Endothelial cell (in vitro differentiated cells): ENCODE data around the gene JSRP1. TPM values are rescaled to one million over a fixed set of nuclear protein-coding genes. Genes with fewer than 3 reads are reported as not detected.

Experiments used
- DNase-seq: peaks from one replicate; pipeline ENCODE4 v3.0.0; 2021; ENCODE audit warnings: low spot score
- H3K27ac Mint-ChIP-seq: one replicate; pipeline ENCODE4 v1.8.0; 2021; ENCODE audit warnings: mixed read lengths, inconsistent platforms; ENCODE audit not compliant: unreplicated experiment
- H3K27me3 Mint-ChIP-seq: one replicate; pipeline ENCODE4 v1.8.0; 2021; ENCODE audit warnings: mild to moderate bottlenecking, moderate library complexity, mixed read lengths, inconsistent platforms; ENCODE audit not compliant: unreplicated experiment
- H3K36me3 Mint-ChIP-seq: one replicate; pipeline ENCODE4 v1.8.0; 2021; ENCODE audit warnings: mild to moderate bottlenecking, low read depth, mixed read lengths, inconsistent platforms; ENCODE audit not compliant: unreplicated experiment
- H3K4me1 Mint-ChIP-seq: one replicate; pipeline ENCODE4 v1.8.0; 2021; ENCODE audit warnings: mild to moderate bottlenecking, mixed read lengths, inconsistent platforms; ENCODE audit not compliant: unreplicated experiment
- H3K4me3 Mint-ChIP-seq: one replicate; pipeline ENCODE4 v1.8.0; 2021; ENCODE audit warnings: mild to moderate bottlenecking, mixed read lengths, inconsistent platforms; ENCODE audit not compliant: unreplicated experiment
- H3K9me3 Mint-ChIP-seq: one replicate; pipeline ENCODE4 v1.8.0; 2021; ENCODE audit warnings: mixed read lengths, inconsistent platforms; ENCODE audit not compliant: unreplicated experiment
- total RNA-seq: library from RNA; stranded (reverse); fragmentation: NEBNext Ultra II Directional; extraction: Animal tissue kit (Norgen Biotek cat#: 25700); gene quantifications from one replicate; pipeline ENCODE4 v1.2.1, GENCODE V29; 2021; ENCODE audit not compliant: unreplicated experiment
- TF ChIP-seq, protein P1 (sequence below): fragments of 200-600 bp; sonication (generic); IDR thresholded peaks from one replicate; pipeline ENCODE4 v1.5.0; 2021; ENCODE audit warnings: antibody characterized with exemption; ENCODE audit not compliant: unreplicated experiment

Gene JSRP1
- total RNA-seq, 1 donor from 2014 or later: not detected

DNA sequence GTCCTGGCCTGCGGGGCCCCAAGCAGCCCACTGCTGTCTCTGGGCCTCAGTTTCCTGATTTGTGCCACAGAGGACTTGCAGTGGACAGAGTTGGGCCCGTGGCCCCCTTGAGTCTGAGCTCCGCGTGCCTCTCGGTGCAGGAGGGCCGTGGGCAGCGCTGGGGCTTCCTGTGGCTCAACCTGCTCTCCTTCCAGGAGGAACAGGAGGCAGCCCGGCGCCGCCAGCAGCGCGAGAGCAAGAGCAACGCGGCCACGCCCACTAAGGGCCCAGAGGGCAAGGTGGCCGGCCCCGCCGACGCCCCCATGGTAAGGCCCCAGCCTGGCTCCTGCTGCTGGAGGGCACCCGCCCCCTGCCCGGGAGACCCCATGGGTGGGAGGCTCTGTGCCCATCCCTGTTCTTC lies 46.0 kb downstream of the JSRP1 start:
- H3K27ac Mint-ChIP-seq: no peak overlapping the region
- H3K36me3 Mint-ChIP-seq: peaks cover 25% of the 10 kb centered on the region
- H3K4me3 Mint-ChIP-seq: no peak overlapping the region
- H3K27me3 Mint-ChIP-seq: peaks cover 7% of the 10 kb centered on the region
- no peak for DNase-seq
- TF ChIP-seq, protein P1, sequence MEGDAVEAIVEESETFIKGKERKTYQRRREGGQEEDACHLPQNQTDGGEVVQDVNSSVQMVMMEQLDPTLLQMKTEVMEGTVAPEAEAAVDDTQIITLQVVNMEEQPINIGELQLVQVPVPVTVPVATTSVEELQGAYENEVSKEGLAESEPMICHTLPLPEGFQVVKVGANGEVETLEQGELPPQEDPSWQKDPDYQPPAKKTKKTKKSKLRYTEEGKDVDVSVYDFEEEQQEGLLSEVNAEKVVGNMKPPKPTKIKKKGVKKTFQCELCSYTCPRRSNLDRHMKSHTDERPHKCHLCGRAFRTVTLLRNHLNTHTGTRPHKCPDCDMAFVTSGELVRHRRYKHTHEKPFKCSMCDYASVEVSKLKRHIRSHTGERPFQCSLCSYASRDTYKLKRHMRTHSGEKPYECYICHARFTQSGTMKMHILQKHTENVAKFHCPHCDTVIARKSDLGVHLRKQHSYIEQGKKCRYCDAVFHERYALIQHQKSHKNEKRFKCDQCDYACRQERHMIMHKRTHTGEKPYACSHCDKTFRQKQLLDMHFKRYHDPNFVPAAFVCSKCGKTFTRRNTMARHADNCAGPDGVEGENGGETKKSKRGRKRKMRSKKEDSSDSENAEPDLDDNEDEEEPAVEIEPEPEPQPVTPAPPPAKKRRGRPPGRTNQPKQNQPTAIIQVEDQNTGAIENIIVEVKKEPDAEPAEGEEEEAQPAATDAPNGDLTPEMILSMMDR: no peak
- H3K9me3 Mint-ChIP-seq: no peaks in the 10 kb centered on the region
- peaks cover 3% of the 10 kb centered on the region for H3K4me1 Mint-ChIP-seq

DNA sequence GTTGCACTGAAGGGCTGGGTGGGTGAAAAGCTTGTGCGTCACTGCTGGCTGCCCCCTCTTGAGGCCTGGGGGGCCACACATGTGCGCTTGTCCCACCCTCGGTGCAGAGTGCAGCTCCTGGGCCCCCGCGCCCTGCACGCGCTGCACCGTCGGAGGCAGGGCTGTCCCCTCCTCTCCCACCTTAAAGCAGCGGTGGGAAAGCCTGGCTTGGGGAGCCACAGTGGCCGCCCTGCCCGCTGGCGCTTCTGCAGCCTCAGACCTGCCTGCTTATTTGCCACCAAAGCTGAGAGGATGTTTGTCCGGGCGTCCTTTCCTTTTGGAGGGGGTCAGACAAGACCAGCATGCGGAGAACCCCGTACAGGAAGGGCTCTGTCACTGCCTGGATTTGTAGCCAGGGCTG lies 46.8 kb downstream of the JSRP1 start:
- Mint-ChIP-seq H3K9me3 (no peaks in the 10 kb centered on the region), H3K27ac (no peak overlapping the region), H3K4me1 (peaks cover 3% of the 10 kb centered on the region), H3K27me3 (peaks cover 7% of the 10 kb centered on the region), H3K36me3 (peaks cover 20% of the 10 kb centered on the region), H3K4me3 (no peak overlapping the region)
- no peak for DNase-seq
- TF ChIP-seq, protein P1: no peak

DNA sequence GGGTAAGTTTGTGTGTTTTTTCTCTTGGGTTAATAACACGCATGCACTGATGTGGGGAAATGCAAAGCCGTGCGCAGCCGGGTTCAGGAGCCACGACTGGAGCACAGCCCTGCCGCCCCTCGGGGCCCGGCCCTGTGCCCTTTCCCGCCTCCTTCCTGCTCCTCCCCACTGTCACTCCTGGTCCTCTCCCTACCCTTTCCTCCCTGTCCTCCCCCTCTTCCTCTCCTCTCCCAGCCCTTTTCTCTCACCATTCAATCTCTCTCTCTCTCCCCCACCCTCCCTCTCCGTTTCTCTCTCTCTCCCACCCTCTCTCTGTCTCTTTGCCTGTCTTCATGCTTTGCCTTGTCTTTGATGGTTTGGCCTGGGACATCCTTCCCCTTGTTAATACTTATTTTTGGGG lies 47.2 kb downstream of the JSRP1 start:
- no peaks in the 10 kb centered on the region for H3K9me3 Mint-ChIP-seq
- H3K27me3 Mint-ChIP-seq: peaks cover 7% of the 10 kb centered on the region
- DNase-seq: no peak
- peak overlapping the region; percentile 30 for H3K27ac Mint-ChIP-seq
- peaks cover 24% of the 10 kb centered on the region for H3K36me3 Mint-ChIP-seq
- TF ChIP-seq, protein P1: no peak
- H3K4me3 Mint-ChIP-seq: no peak overlapping the region
- peaks cover 3% of the 10 kb centered on the region for H3K4me1 Mint-ChIP-seq

DNA sequence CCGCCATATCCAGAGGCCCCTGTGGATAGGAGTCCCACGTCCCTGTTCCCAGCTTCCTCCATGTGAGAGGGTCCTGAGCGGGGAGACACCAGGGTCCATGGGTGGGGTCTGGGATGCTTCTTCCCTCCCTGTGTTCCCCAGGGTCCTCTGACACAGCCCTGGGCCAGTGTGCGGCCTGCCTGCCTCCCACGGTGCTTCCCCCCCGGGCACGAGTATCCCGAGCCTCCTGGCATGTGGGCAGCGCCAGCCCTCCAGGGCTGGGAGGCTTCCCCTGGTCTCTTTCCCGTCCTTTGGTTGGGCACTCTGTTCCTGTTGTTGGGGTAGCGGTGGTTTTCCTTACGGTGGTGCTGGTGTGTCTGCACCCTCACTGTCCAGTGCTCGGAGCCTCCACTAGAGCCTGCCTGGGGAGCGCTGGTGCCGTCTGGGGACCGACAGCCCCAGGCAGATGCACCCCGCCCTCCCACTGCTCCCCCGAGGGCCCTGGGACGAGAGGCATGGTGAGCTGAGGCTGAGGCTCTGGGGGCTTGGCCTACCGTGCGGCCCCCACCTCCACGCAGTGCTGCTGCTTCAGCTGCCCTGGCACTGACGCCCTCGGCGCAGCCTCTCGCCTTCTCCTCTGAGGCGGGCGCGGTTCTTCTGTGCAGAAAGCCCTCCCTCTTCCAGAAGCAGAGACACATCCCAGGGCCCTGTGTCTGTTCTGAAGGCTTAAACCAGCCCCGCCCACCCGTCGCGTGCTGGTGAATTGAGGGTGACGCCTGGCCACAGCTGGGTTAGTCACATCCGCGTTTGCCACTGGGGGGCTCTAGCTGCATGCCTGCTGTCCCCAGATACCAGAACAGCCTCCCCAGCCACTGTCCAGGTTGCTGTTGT lies 48.0 kb downstream of the JSRP1 start:
- H3K27ac Mint-ChIP-seq: no peak overlapping the region
- DNase-seq: no peak

DNA sequence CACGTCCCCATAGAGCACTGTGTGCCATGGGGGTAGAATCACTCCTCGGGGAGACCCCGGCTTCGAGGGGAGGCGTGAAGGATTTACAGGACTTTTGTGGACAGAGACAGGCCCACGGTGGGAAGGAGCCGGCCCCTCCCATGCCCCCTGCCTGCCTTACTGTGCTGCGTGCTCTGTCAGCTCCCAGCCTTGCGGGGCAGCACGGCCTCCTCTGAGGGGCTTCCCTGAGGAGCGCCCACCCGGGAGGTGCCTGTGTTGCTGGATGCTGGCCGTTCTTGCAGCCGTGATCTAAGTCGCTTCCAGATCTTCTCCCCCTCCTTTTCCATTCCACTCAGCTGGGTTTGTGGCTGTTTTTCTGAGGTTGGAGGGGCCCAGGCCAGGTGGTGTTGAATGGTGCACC lies 49.2 kb downstream of the JSRP1 start:
- DNase-seq: no peak
- Mint-ChIP-seq H3K9me3 (no peaks in the 10 kb centered on the region), H3K27me3 (peaks cover 10% of the 10 kb centered on the region), H3K4me1 (peaks cover 3% of the 10 kb centered on the region), H3K27ac (no peak overlapping the region), H3K4me3 (no peak overlapping the region), H3K36me3 (peaks cover 22% of the 10 kb centered on the region)
- TF ChIP-seq, protein P1: no peak

More for the DNA sequence above, 48.0 kb downstream of the JSRP1 start:
- H3K36me3 Mint-ChIP-seq: peaks cover 23% of the 10 kb centered on the region
- TF ChIP-seq, protein P1: no peak
- no peak overlapping the region for H3K4me3 Mint-ChIP-seq
- peaks cover 3% of the 10 kb centered on the region for H3K4me1 Mint-ChIP-seq
- H3K9me3 Mint-ChIP-seq: no peaks in the 10 kb centered on the region
- peaks cover 7% of the 10 kb centered on the region for H3K27me3 Mint-ChIP-seq
